H9 (cell line): ENCODE measurements around the gene LRIT3. TPM values are rescaled to one million over a fixed set of nuclear protein-coding genes. Genes with fewer than 3 reads are reported as not detected.

ENCODE experiments used
- DNase-seq: peaks from one replicate; pipeline ENCODE4 v3.0.0-alpha.2; 2017
- H2AFZ ChIP-seq: one replicate; pipeline ENCODE4 v1.6.1; 2013; ENCODE audit warnings: mild to moderate bottlenecking, low read length, control low read depth, moderate library complexity
- H2AK5ac ChIP-seq: 2 replicates; pipeline ENCODE4 v1.6.1; 2013; ENCODE audit warnings: low read length, control low read depth, mixed read lengths; ENCODE audit not compliant: insufficient read length
- H2BK120ac ChIP-seq: one replicate; pipeline ENCODE4 v1.6.1; 2013; ENCODE audit warnings: low read depth, mild to moderate bottlenecking, low read length, control low read depth, inconsistent platforms; ENCODE audit not compliant: poor library complexity, severe bottlenecking
- H2BK12ac ChIP-seq: 2 replicates; pipeline ENCODE4 v1.6.1; 2013; ENCODE audit warnings: low read length, control low read depth, mixed read lengths, low read depth; ENCODE audit not compliant: insufficient read length
- H2BK15ac ChIP-seq: 2 replicates; pipeline ENCODE4 v1.6.1; 2013; ENCODE audit warnings: low read depth, low read length, control low read depth
- H2BK20ac ChIP-seq: one replicate; pipeline ENCODE4 v1.6.1; 2013; ENCODE audit warnings: low read depth, mild to moderate bottlenecking, low read length, control low read depth, inconsistent platforms; ENCODE audit not compliant: poor library complexity, severe bottlenecking
- H2BK5ac ChIP-seq: 2 replicates; pipeline ENCODE4 v1.6.1; 2013; ENCODE audit warnings: low read length, control low read depth, mixed read lengths; ENCODE audit not compliant: insufficient read length
- H3K14ac ChIP-seq: 2 replicates; pipeline ENCODE4 v1.6.1; 2013; ENCODE audit warnings: low read length, control low read depth; ENCODE audit not compliant: insufficient read depth
- H3K18ac ChIP-seq: 2 replicates; pipeline ENCODE4 v1.6.1; 2013; ENCODE audit warnings: low read depth, mild to moderate bottlenecking, mixed read lengths, low read length, control low read depth; ENCODE audit not compliant: insufficient read length
- H3K23ac ChIP-seq: 2 replicates; pipeline ENCODE4 v1.6.1; 2013; ENCODE audit warnings: low read length, control low read depth, mixed read lengths, low read depth; ENCODE audit not compliant: insufficient read length
- H3K23me2 ChIP-seq: 2 replicates; pipeline ENCODE4 v1.6.1; 2013; ENCODE audit warnings: low read depth, mild to moderate bottlenecking, mixed read lengths, low read length, control low read depth; ENCODE audit not compliant: insufficient read length, poor library complexity, severe bottlenecking
- H3K27ac ChIP-seq: 2 replicates; pipeline ENCODE4 v1.5.1; 2013; ENCODE audit warnings: low read length, control low read depth, mixed read lengths, low read depth; ENCODE audit not compliant: insufficient read length
- H3K27me3 ChIP-seq: 2 replicates; pipeline ENCODE4 v1.6.1; 2013; ENCODE audit warnings: low read length, control low read depth, inconsistent platforms; ENCODE audit not compliant: insufficient read depth
- H3K4ac ChIP-seq: 2 replicates; pipeline ENCODE4 v1.6.1; 2013; ENCODE audit warnings: low read depth, mild to moderate bottlenecking, control low read depth, inconsistent platforms, low read length, moderate library complexity
- H3K4me1 ChIP-seq: 2 replicates; pipeline ENCODE4 v1.6.1; 2013; ENCODE audit warnings: low read length, control low read depth, inconsistent platforms; ENCODE audit not compliant: insufficient read depth
- H3K4me2 ChIP-seq: 2 replicates; pipeline ENCODE4 v1.6.1; 2013; ENCODE audit warnings: low read length, control low read depth, mixed read lengths; ENCODE audit not compliant: insufficient read length, insufficient read depth
- H3K56ac ChIP-seq: 2 replicates; pipeline ENCODE4 v1.6.1; 2013; ENCODE audit warnings: low read depth, mild to moderate bottlenecking, mixed read lengths, low read length, control low read depth; ENCODE audit not compliant: insufficient read length
- H3K79me1 ChIP-seq: 2 replicates; pipeline ENCODE4 v1.6.1; 2013; ENCODE audit warnings: low read depth, mild to moderate bottlenecking, moderate library complexity, low read length, control low read depth, inconsistent platforms; ENCODE audit not compliant: insufficient read depth, poor library complexity, severe bottlenecking
- H3K79me2 ChIP-seq: 2 replicates; pipeline ENCODE4 v1.6.1; 2013; ENCODE audit warnings: low read length, control low read depth, inconsistent platforms; ENCODE audit not compliant: insufficient read depth
- H3K9ac ChIP-seq: 2 replicates; pipeline ENCODE4 v1.6.1; 2013; ENCODE audit warnings: low read length, control low read depth, mixed read lengths; ENCODE audit not compliant: insufficient read length; ENCODE audit errors: extremely low read depth
- H3K9me3 ChIP-seq: one replicate; pipeline ENCODE4 v1.6.1; 2013; ENCODE audit warnings: low read depth, low read length, inconsistent platforms; ENCODE audit not compliant: control insufficient read depth
- H3T11ph ChIP-seq: one replicate; pipeline ENCODE4 v1.6.1; 2013; ENCODE audit warnings: mild to moderate bottlenecking, low read length, control low read depth, inconsistent platforms
- H4K20me1 ChIP-seq: one replicate; pipeline ENCODE4 v1.6.1; 2013; ENCODE audit not compliant: control insufficient read depth, insufficient read length, insufficient read depth
- H4K5ac ChIP-seq: 2 replicates; pipeline ENCODE4 v1.6.1; 2013; ENCODE audit warnings: low read depth, mild to moderate bottlenecking, mixed read lengths, low read length, control low read depth; ENCODE audit not compliant: insufficient read length
- H4K8ac ChIP-seq: replicated peaks from 2 replicates; pipeline ENCODE4 v1.6.1; 2013; ENCODE audit warnings: low read length, control low read depth, mixed read lengths, low read depth; ENCODE audit not compliant: insufficient read length
- H4K91ac ChIP-seq: 2 replicates; pipeline ENCODE4 v1.6.1; 2013; ENCODE audit warnings: low read depth, mild to moderate bottlenecking, moderate library complexity, mixed read lengths, low read length, control low read depth; ENCODE audit not compliant: insufficient read length
- H3K27ac Mint-ChIP-seq, 3 experiments: 2 replicates in 2 of 3; 3 replicates in 1 of 3; pipeline ENCODE4 v1.8.0; 2020 to 2021; ENCODE audit warnings: mixed read lengths in 3 of 3, mild to moderate bottlenecking in 1 of 3, moderate library complexity in 1 of 3
- H3K27me3 Mint-ChIP-seq: 2 replicates; pipeline ENCODE4 v1.8.0; 2021; ENCODE audit warnings: low read depth, mild to moderate bottlenecking, moderate library complexity, mixed read lengths
- H3K36me3 Mint-ChIP-seq, 3 experiments: 2 replicates in 2 of 3; 3 replicates in 1 of 3; pipeline ENCODE4 v1.8.0; 2020 to 2021; ENCODE audit warnings: low read depth in 3 of 3, mixed read lengths in 3 of 3; ENCODE audit not compliant: insufficient read depth in 1 of 3
- H3K4me1 Mint-ChIP-seq, 2 experiments: 2 replicates each; pipeline ENCODE4 v1.8.0; 2020; ENCODE audit warnings: mixed read lengths in 2 of 2
- H3K4me3 Mint-ChIP-seq, 2 experiments: 2 replicates in 1 of 2; 3 replicates in 1 of 2; pipeline ENCODE4 v1.8.0; 2020 to 2021; ENCODE audit warnings: mild to moderate bottlenecking in 2 of 2, mixed read lengths in 2 of 2, moderate library complexity in 1 of 2
- H3K9me3 Mint-ChIP-seq, 2 experiments: 2 replicates in 1 of 2; 3 replicates in 1 of 2; pipeline ENCODE4 v1.8.0; 2020; ENCODE audit warnings: mild to moderate bottlenecking in 2 of 2, mixed read lengths in 2 of 2, moderate library complexity in 1 of 2
- WGBS: extraction: QIAGEN DNeasy Blood & Tissue Kit; methylation state at CpG from one replicate; pipeline ENCODE4 v1.1.7; 2013; ENCODE audit warnings: missing lambda C conversion rate, low lambda C conversion rate, mixed read lengths; ENCODE audit not compliant: insufficient read length; ENCODE audit errors: extremely low coverage; 5-methylcytosine and 5-hydroxymethylcytosine counted together
- total RNA-seq: library from RNA; stranded (reverse); gene quantifications from 2 replicates; pipeline ENCODE4 v1.2.1, GENCODE V29; 2021
- TF ChIP-seq, protein P1 (sequence below): fragments of 200-600 bp; sonication (generic); conservative IDR thresholded peaks from 3 replicates; pipeline ENCODE4 v1.8.0; 2021; ENCODE audit warnings: antibody characterized with exemption, mild to moderate bottlenecking

The LRIT3 gene
- total RNA-seq, 1 experiment from 2014 or later: 0.07 TPM

DNA sequence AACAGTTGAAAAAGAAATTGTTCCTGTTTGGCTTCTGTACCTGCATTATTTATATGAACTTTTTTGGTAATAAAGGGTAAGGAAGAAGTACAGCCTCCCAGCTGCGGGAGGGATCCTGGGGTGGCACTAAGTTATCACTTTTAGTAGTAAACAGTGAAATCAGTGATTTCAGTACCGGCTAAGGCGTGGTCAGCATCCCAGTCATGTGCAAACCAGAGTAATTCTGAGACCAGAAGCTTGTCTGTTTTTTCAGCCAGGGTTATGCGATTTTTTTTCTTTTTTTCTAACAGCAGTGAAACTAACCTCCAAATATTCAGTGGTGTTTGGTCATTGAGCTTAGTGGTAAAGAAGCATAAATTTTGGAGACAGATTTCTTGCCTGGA lies 68.1 kb downstream of the LRIT3 start:
- Histone ChIP-seq H2BK20ac (no peak overlapping the region), H3K23me2 (no peaks in the 10 kb centered on the region), H2AFZ (no peak overlapping the region), H4K20me1 (no peaks in the 10 kb centered on the region), H2BK120ac (no peak overlapping the region), H3K27ac (no peak overlapping the region), H4K8ac (no peak overlapping the region), H2BK5ac (no peak overlapping the region), H4K91ac (no peak overlapping the region), H3K14ac (no peak overlapping the region), H3K4me2 (no peak overlapping the region), H3K56ac (no peak overlapping the region), H3K9ac (no peak overlapping the region), H3K27me3 (no peaks in the 10 kb centered on the region), H3K4me1 (peaks cover 13% of the 10 kb centered on the region; the same call in 1 of the 2 replicates), H3K79me1 (no peaks in the 10 kb centered on the region), H4K5ac (no peak overlapping the region), H3K4ac (no peak overlapping the region), H2AK5ac (no peak overlapping the region), H3K9me3 (no peaks in the 10 kb centered on the region), H3K18ac (no peak overlapping the region), H3K23ac (no peak overlapping the region), H2BK12ac (no peak overlapping the region), H3T11ph (no peak overlapping the region), H2BK15ac (no peak overlapping the region), H3K79me2 (no peaks in the 10 kb centered on the region)
- Mint-ChIP-seq H3K27ac (no peak overlapping the region), H3K4me3 (no peak overlapping the region), H3K9me3 (no peaks in the 10 kb centered on the region), H3K27me3 (no peaks in the 10 kb centered on the region), H3K36me3 (no peaks in the 10 kb centered on the region), H3K4me1 (peaks cover 42 to 44% of the 10 kb centered on the region in 2 experiments)
- no peak for DNase-seq
- TF ChIP-seq, protein P1, sequence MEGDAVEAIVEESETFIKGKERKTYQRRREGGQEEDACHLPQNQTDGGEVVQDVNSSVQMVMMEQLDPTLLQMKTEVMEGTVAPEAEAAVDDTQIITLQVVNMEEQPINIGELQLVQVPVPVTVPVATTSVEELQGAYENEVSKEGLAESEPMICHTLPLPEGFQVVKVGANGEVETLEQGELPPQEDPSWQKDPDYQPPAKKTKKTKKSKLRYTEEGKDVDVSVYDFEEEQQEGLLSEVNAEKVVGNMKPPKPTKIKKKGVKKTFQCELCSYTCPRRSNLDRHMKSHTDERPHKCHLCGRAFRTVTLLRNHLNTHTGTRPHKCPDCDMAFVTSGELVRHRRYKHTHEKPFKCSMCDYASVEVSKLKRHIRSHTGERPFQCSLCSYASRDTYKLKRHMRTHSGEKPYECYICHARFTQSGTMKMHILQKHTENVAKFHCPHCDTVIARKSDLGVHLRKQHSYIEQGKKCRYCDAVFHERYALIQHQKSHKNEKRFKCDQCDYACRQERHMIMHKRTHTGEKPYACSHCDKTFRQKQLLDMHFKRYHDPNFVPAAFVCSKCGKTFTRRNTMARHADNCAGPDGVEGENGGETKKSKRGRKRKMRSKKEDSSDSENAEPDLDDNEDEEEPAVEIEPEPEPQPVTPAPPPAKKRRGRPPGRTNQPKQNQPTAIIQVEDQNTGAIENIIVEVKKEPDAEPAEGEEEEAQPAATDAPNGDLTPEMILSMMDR: no peak
- no CpG with 5 or more reads among the region's 4 CpGs for WGBS
